HepG2 (cell line): ENCODE measurements around the gene SLC12A5. TPM values are rescaled to one million over a fixed set of nuclear protein-coding genes. Genes with fewer than 3 reads are reported as not detected.

ENCODE experiments used
- CREB1 ChIP-seq, 2 experiments: fragments of 450-650 bp in 1 of 2; IDR thresholded peaks; 2 replicates each; pipeline ENCODE4 v1.6.1; 2016 to 2017; ENCODE audit warnings: control low read depth in 1 of 2, mild to moderate bottlenecking in 1 of 2, missing compliant biosample characterization in 1 of 2, missing genetic modification characterization in 1 of 2
- DR1 ChIP-seq: sonication (generic); formaldehyde crosslinking; IDR thresholded peaks from 2 replicates; pipeline ENCODE4 v1.8.0; 2021; ENCODE audit warnings: mild to moderate bottlenecking, missing genetic modification reagents, inconsistent platforms
- ELF4 ChIP-seq: sonication (generic); formaldehyde crosslinking; IDR thresholded peaks from 2 replicates; pipeline ENCODE4 v1.5.0; 2020; ENCODE audit warnings: missing genetic modification reagents, mild to moderate bottlenecking, moderate library complexity, borderline replicate concordance
- HIVEP1 ChIP-seq: sonication (generic); formaldehyde crosslinking; IDR thresholded peaks from 2 replicates; pipeline ENCODE4 v1.4.0; 2020; ENCODE audit warnings: mild to moderate bottlenecking, missing genetic modification reagents
- IRF9 ChIP-seq: sonication (generic); formaldehyde crosslinking; IDR thresholded peaks from 2 replicates; pipeline ENCODE4 v1.8.0; 2022; ENCODE audit warnings: missing genetic modification reagents, mild to moderate bottlenecking, borderline replicate concordance
- JDP2 ChIP-seq: sonication (generic); formaldehyde crosslinking; IDR thresholded peaks from 2 replicates; pipeline ENCODE4 v1.8.1; 2022; ENCODE audit warnings: missing genetic modification reagents, borderline replicate concordance
- KDM4B ChIP-seq: sonication (generic); formaldehyde crosslinking; IDR thresholded peaks from 2 replicates; pipeline ENCODE4 v1.4.0; 2020; ENCODE audit warnings: missing genetic modification reagents
- KLF6 ChIP-seq: IDR thresholded peaks from 2 replicates; pipeline ENCODE4 v1.8.0; 2016; ENCODE audit warnings: missing biosample characterization, missing genetic modification reagents
- MAFG ChIP-seq: sonication (generic); formaldehyde crosslinking; IDR thresholded peaks from 2 replicates; pipeline ENCODE4 v1.5.1; 2020; ENCODE audit warnings: mild to moderate bottlenecking, missing genetic modification reagents
- MATR3 ChIP-seq: sonication (generic); formaldehyde crosslinking; IDR thresholded peaks from 2 replicates; pipeline ENCODE4 v1.4.0; 2020; ENCODE audit warnings: missing genetic modification reagents
- MTA3 ChIP-seq: sonication (generic); formaldehyde crosslinking; IDR thresholded peaks from 2 replicates; pipeline ENCODE4 v1.4.0; 2020; ENCODE audit warnings: missing genetic modification reagents
- PHF20 ChIP-seq: sonication (generic); formaldehyde crosslinking; IDR thresholded peaks from 2 replicates; pipeline ENCODE4 v1.5.0; 2020; ENCODE audit warnings: mild to moderate bottlenecking, missing genetic modification reagents
- RFX5 ChIP-seq: IDR thresholded peaks from 2 replicates; pipeline ENCODE4 v1.6.1; 2011; ENCODE audit warnings: low read depth, low read length, improper control_type of control experiment
- RNF2 ChIP-seq: fragments of 450-650 bp; conservative IDR thresholded peaks from 2 replicates; pipeline ENCODE4 v1.6.1; 2016; ENCODE audit warnings: low read depth
- SATB2 ChIP-seq: sonication (generic); formaldehyde crosslinking; IDR thresholded peaks from 2 replicates; pipeline ENCODE4 v1.5.0; 2020; ENCODE audit warnings: missing genetic modification reagents
- ZBTB46 ChIP-seq: sonication (generic); formaldehyde crosslinking; IDR thresholded peaks from 2 replicates; pipeline ENCODE4 v1.4.0; 2020; ENCODE audit warnings: mild to moderate bottlenecking, missing genetic modification reagents, borderline replicate concordance
- ZFP82 ChIP-seq: sonication (generic); formaldehyde crosslinking; IDR thresholded peaks from 2 replicates; pipeline ENCODE4 v1.5.1; 2020; ENCODE audit warnings: mild to moderate bottlenecking, missing genetic modification reagents, borderline replicate concordance
- ZNF143 ChIP-seq: sonication (generic); formaldehyde crosslinking; IDR thresholded peaks from 2 replicates; pipeline ENCODE4 v1.4.0; 2020; ENCODE audit warnings: missing genetic modification reagents
- ZNF253 ChIP-seq: sonication (generic); formaldehyde crosslinking; IDR thresholded peaks from 2 replicates; pipeline ENCODE4 v1.8.0; 2022; ENCODE audit warnings: mild to moderate bottlenecking, missing genetic modification reagents, borderline replicate concordance
- ZNF557 ChIP-seq: sonication (generic); formaldehyde crosslinking; IDR thresholded peaks from 2 replicates; pipeline ENCODE4 v1.4.0; 2020; ENCODE audit warnings: missing genetic modification reagents
- ZNF766 ChIP-seq: sonication (generic); formaldehyde crosslinking; IDR thresholded peaks from 2 replicates; pipeline ENCODE4 v1.5.0; 2020; ENCODE audit warnings: missing genetic modification reagents, borderline replicate concordance
- ZNF883 ChIP-seq: sonication (generic); formaldehyde crosslinking; IDR thresholded peaks from 2 replicates; pipeline ENCODE4 v1.5.1; 2020; ENCODE audit warnings: mild to moderate bottlenecking, missing genetic modification reagents; ENCODE audit errors: not compliant biosample characterization
- ZSCAN9 ChIP-seq: IDR thresholded peaks from 2 replicates; pipeline ENCODE4 v1.6.1; 2016; ENCODE audit warnings: borderline replicate concordance
- ZUFSP ChIP-seq: sonication (generic); formaldehyde crosslinking; IDR thresholded peaks from 2 replicates; pipeline ENCODE4 v1.9.0; 2021; ENCODE audit warnings: missing genetic modification reagents, mild to moderate bottlenecking, borderline replicate concordance
- polyA plus RNA-seq, 8 experiments: library from polyadenylated mRNA; depleted of rRNA in 3 of 8; stranded (reverse) in 7 of 8; unstranded in 1 of 8; fragments of >200 nt; fragmentation: Illumina TruSeq in 4 of 8; extraction: Trizol in 4 of 8; gene quantifications; 2 replicates each; pipeline versions ENCODE4 v1.2.1 to v1.2.3, GENCODE V29; 2011 to 2016; ENCODE audit warnings: low read depth in 4 of 8, missing spikeins in 1 of 8, mixed read lengths in 1 of 8; ENCODE audit not compliant: insufficient read depth in 1 of 8
- total RNA-seq, 5 experiments: library from RNA; depleted of rRNA; stranded (reverse); fragments of >200 nt; fragmentation: Illumina TruSeq; extraction: Trizol; gene quantifications; 2 replicates each; pipeline ENCODE4 v1.2.3, GENCODE V29; 2016; ENCODE audit warnings: low read depth in 1 of 5
- TF ChIP-seq, protein P1 (sequence below): sonication (generic); formaldehyde crosslinking; IDR thresholded peaks from 2 replicates; pipeline ENCODE4 v1.4.0; 2020; ENCODE audit warnings: mild to moderate bottlenecking, low read depth, missing genetic modification reagents

Gene SLC12A5
- total and polyA plus RNA-seq, 2 of the 13 experiments (the other 11 are each of a cell fraction or from before 2014, with no cell fraction given) = 4.3 to 5.4 TPM

DNA sequence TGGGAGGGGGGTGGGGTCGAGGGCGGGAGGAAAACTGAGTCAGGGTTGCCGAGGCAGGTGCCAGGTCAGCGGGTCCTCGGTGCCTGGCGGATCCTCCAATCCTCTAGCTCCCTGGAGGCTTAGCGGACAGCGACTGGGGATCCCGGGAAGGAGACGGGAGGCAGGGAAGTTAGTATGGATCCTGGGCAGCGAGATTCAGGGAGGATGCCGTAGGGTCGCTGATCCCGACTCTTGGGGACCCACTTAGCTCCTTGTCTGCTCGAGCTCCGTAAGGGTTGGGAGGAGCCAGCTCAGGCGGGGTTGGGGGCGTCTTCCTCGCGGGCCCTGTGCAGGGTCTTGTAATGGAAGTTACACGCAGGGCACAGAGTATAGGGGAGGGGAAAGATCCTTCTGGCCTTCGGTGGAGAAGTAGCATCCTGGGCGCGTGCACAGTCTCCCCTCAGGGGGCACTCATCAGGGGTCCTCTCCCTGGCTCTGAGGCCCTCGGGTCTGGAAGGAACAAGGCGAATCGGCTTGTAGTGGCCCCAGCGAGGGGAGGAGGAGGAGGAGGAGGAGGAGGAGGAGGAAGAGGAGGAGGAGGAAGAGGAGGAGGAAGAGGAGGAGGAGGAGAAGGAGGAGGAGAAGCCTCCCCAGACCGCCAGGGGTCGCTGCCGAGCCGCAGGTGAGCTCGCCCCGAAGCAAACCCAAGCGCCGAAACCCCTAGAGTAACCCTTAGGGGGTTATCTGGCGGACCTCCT lies 6.4 kb upstream of the SLC12A5 start (continued):
- TF ChIP-seq ZNF883 (peak; percentile 21), KDM4B (CRISPR knock-in tag) (no peak), ZSCAN9 (CRISPR knock-in tag) (no peak), ZFP82 (CRISPR knock-in tag) (no peak), MTA3 (no peak), JDP2 (CRISPR knock-in tag) (no peak), ZNF557 (no peak), ZUFSP (CRISPR knock-in tag) (no peak), KLF6 (CRISPR knock-in tag) (no peak), SATB2 (no peak), RNF2 (no peak), IRF9 (CRISPR knock-in tag) (no peak), ZBTB46 (CRISPR knock-in tag) (no peak), ZNF253 (CRISPR knock-in tag) (no peak), MAFG (no peak), ZNF766 (CRISPR knock-in tag) (no peak), ZNF143 (CRISPR knock-in tag) (no peak), PHF20 (CRISPR knock-in tag) (no peak), HIVEP1 (peak; percentile 61), CREB1 (IDR thresholded peaks at IDR 0.05) (no peak), CREB1 (CRISPR knock-in tag; IDR thresholded peaks at IDR 0.05) (no peak), ELF4 (CRISPR knock-in tag) (no peak), RFX5 (no peak), DR1 (CRISPR knock-in tag) (no peak), MATR3 (CRISPR knock-in tag) (no peak)
- TF ChIP-seq, protein P1, sequence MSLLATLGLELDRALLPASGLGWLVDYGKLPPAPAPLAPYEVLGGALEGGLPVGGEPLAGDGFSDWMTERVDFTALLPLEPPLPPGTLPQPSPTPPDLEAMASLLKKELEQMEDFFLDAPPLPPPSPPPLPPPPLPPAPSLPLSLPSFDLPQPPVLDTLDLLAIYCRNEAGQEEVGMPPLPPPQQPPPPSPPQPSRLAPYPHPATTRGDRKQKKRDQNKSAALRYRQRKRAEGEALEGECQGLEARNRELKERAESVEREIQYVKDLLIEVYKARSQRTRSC (CRISPR knock-in tag) = no peak
